ENCODE measurements around the gene P2RX3. TPM values are rescaled to one million over a fixed set of nuclear protein-coding genes. Genes with fewer than 3 reads are reported as not detected.
"Not testable (repeated sequence)": the region's sequence is repeated elsewhere in the genome, so short reads cannot be mapped to it uniquely, and the experiment has no call there.

The P2RX3 gene
- polyA plus RNA-seq, 1 donor: 5.4 TPM

- no peak for DNase-seq (ENCODE audit: low read depth)
These were observed 10.6 kb downstream of the P2RX3 start for GRCh38 chr11:57348636-57349313.

DNA sequence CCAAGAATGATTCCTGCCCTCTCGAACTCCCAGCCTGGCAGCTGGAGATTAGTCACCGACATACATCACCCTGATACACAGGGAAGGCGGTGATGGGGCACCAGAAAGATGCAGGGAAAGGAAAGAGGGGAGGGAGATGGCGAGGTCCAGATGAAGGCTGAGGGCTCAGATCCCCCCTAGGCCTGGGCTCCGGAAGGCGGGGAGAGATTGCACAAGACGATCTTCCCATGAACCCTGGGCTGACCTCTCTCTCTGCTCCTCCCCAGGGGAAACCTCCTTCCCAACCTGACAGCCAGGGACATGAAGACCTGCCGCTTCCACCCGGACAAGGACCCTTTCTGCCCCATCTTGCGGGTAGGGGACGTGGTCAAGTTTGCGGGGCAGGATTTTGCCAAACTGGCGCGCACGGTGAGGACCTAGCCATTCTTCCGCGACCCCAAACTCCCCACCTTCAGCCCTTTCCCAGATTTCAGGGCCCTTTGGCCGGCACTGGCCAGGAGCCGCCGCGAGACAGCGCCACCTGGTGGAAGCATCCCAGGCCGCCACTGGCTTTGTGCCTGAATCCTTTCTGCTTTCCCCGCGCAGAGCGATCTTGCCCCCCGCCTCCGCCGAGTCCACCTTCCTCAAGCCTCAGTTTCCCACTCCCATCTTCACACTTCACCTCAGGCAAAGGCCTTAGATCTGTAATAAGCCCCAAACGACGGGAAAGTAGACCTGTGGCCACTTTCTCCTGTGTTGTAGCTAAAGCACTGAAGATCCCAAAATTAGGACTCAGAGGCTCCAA lies 11.5 kb downstream of the P2RX3 start:
- DNase-seq (ENCODE audit: low read depth): no peak

DNA sequence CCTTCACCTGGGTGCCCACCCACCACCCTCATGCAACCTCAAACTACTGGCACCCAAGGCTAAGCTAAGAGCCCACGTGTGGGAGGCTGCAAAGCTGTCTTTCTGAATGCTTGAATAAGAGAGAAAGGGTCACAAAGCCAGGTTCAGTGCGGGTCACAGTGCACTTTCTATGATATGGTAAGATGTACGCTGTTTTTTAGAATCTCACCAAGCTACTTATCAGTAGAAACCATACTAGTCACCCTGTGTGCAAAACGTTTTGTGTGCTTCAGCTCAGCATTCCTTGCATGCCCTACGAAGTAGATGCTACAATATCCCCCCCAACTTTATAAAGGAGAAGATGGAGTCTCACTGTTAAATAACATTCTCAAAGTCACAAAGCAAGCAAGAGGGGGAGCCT lies 14.9 kb downstream of the P2RX3 start:
- DNase-seq (ENCODE audit: low read depth): no peak

GRCh38 chr11:57353446-57353845 lies 15.3 kb downstream of the P2RX3 start:
- DNase-seq (ENCODE audit: low read depth): no peak

- DNase-seq (ENCODE audit: low read depth): no peak
These were observed 15.7 kb downstream of the P2RX3 start for GRCh38 chr11:57353852-57354251.

- DNase-seq (ENCODE audit: low read depth): no peak
These were observed 16.5 kb downstream of the P2RX3 start for GRCh38 chr11:57354699-57355098.

GRCh38 chr11:57356268-57356667 lies 18.1 kb downstream of the P2RX3 start:
- no peak for DNase-seq (ENCODE audit: low read depth)

- no peak for DNase-seq (ENCODE audit: low read depth)
These were observed 19.2 kb downstream of the P2RX3 start for GRCh38 chr11:57357310-57357709.

- no peak for DNase-seq (ENCODE audit: low read depth)
These were observed 19.7 kb downstream of the P2RX3 start for GRCh38 chr11:57357856-57358255.

DNA sequence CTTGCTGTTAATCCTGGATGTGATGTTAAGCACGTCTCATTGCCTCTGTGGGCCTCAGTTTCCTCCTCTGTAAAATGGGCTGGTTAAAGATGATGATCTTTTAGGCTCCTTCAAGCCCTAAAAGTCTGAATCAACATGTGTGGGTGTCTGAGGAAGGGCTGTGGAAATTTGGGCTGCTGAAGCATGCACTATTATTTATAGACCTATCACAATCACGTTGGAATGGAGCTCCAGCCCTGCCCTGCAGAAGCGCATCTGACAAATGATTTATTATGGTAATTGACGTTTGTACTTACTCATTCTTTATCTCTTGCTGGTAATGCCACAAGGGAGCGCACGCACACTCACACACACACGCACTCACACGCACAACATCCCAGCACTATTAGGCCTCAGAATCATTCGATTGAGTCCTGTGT lies 20.4 kb downstream of the P2RX3 start:
- no peak for DNase-seq (ENCODE audit: low read depth)

GRCh38 chr11:57358991-57359390 lies 20.8 kb downstream of the P2RX3 start:
- DNase-seq (ENCODE audit: low read depth): no peak

DNA sequence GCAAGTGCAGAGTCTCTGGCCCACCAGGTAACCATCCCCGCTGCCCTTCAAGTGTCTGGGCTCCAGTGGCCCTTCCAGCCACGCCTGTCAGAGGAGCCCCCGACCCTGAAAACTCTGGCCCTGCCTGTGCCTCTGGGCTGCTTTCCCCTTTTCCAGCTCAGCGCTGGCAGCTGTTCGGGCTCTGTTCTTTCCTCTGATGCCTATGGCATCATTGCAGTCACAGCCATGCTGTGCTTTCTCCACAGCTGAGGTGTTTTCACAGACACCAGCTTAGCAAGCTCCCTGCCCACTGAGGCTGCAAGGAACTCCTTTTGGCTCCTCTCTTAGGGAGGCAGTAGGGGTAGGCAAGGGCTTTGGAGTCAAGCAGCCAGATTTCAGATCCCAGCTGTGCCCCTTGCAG lies 21.2 kb downstream of the P2RX3 start:
- no peak for DNase-seq (ENCODE audit: low read depth)

GRCh38 chr11:57359896-57360690 lies 21.9 kb downstream of the P2RX3 start:
- no peak for DNase-seq (ENCODE audit: low read depth)

GRCh38 chr11:57360991-57361390 lies 22.8 kb downstream of the P2RX3 start:
- DNase-seq (ENCODE audit: low read depth): no peak

DNA sequence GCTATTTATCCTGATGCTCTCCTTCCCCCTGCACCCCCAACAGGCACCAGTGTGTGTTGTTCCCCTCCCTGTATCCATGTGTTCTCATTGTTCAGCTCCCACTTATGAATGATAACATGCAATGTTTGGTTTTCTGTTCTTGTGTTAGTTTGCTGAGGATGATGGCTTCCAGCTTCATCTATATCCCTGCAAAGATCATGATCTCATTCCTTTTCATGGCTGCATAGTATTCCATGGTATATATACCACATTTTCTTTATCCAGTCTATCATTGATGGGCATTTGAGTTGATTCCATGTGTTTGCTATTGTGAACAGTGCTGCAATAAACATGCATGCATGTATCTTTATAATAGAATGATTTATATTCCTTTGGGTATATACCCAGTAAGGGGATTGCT lies 23.3 kb downstream of the P2RX3 start:
- DNase-seq (ENCODE audit: low read depth): not testable (repeated sequence)

DNA sequence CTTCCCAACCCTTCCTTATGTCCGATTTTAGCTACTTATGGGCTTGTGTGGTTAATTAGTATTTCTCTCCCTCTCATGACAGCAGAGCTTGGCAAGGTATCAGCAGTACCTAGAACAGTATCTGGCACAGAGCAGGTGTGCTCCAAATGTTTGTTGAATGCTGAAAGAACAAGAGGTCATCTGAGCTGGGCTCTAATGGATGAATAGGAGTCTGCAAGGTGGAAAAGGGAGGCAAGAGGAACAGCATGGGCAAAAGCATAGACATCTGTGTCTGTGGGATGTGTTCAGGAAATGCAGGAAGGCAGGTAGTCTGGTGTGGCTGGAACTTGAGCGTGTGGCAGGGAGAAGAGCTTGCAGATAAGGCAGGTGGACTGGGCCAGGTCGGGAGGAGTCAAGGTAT lies 23.8 kb downstream of the P2RX3 start:
- no peak for DNase-seq (ENCODE audit: low read depth)

DNA sequence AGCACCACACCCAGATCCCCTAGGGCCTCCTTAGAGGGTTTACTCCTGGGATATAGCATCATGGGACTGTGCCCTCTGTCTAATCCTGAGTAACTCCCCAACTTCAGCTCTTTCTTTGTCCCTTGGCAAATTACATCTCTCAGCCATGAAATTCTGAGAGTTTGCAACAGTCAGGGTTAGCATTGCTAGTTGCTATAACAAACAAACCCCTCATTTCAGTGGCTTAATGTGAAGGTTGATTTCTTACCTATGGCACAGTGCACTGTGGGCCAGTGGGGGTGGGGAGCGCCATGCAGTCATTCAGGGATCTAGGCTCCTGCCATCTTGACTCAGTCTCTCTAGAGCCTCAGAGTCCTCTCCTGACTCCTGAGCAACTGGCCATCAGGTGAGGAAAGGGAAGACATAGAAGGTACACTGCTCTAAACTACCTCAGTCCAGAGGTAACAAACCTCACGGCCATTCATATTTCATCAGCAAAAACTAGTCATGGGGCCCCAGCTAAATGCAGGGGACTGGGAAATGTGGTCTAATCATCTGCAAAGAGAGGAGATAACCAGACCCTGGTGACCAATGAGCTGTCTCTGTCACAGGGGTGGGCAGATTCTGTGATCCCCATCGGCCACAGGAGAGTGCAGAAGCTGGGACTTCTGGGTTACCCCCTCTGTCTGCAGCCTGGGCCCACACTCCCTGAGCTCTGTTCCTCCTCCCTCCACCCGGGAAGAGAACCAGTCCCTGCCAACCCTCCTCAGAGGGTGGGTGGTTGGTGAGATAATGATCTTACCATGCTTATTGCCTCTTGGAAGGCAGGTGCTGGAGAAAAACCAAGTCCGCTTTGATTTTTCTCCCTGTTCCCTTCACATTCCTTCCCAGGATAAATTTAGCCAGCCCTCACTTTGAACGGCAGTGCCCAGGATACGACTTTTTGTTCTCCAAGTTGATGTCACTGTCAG lies 25.3 kb downstream of the P2RX3 start:
- no peak for DNase-seq (ENCODE audit: low read depth)

GRCh38 chr11:57364851-57365660 lies 26.9 kb downstream of the P2RX3 start:
- DNase-seq (ENCODE audit: low read depth): no peak

- no peak for DNase-seq (ENCODE audit: low read depth)
These were observed 30.1 kb downstream of the P2RX3 start for GRCh38 chr11:57368106-57368844.

DNA sequence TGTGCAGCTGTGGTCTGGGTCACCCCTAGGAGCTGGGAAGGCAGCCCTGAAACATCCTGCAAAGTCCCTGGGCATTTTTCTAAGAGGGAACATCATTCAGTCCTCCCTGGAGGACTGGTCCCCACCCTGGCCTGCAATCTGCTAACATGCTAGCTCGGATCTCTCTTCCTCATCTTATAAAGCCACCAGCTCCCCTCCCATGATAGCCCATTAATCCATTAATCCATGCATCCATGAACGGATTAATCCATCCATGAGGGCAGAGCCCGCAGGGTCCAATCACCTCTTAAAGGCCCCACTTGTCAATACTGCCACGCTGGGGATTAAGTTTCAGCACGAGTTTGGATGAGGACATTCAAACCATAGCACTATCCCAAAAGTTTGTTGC lies 30.7 kb downstream of the P2RX3 start:
- DNase-seq (ENCODE audit: low read depth): no peak

Measured in forelimb muscle (tissue), 1 donor.